C4-2B (cell line): ENCODE results near the gene LRCOL1.

Experiments
- H3K27ac ChIP-seq: fragments of 450-650 bp; 2 replicates; pipeline ENCODE4 v1.5.1; 2017
- CTCF ChIP-seq: fragments of 450-650 bp; conservative IDR thresholded peaks from 2 replicates; pipeline ENCODE4 v1.5.1; 2017; ENCODE audit warnings: mild to moderate bottlenecking
- ZFX ChIP-seq: fragments of 450-650 bp; IDR thresholded peaks from 2 replicates; pipeline ENCODE4 v1.6.1; 2017

Gene LRCOL1

GRCh38 chr12:132570635-132571034 lies 39.7 kb downstream of the LRCOL1 start:
- no peak overlapping the region for H3K27ac ChIP-seq
- TF ChIP-seq CTCF (no peak), ZFX (no peak)

- H3K27ac ChIP-seq, result no peak overlapping the region
- TF ChIP-seq CTCF (no peak), ZFX (no peak)
Observed at GRCh38 chr12:132569856-132570480, 40.4 kb downstream of the LRCOL1 start.

GRCh38 chr12:132568826-132569480 lies 41.4 kb downstream of the LRCOL1 start:
- TF ChIP-seq ZFX, result no peak
- TF ChIP-seq CTCF, result no peak
- no peak overlapping the region for H3K27ac ChIP-seq

GRCh38 chr12:132568301-132568700 lies 42.1 kb downstream of the LRCOL1 start:
- H3K27ac ChIP-seq, result no peak overlapping the region
- no peak for TF ChIP-seq ZFX
- no peak for TF ChIP-seq CTCF

- TF ChIP-seq CTCF (no peak), ZFX (no peak)
- no peak overlapping the region for H3K27ac ChIP-seq
Observed at GRCh38 chr12:132566516-132567131, 43.8 kb downstream of the LRCOL1 start.

- H3K27ac ChIP-seq, result no peak overlapping the region
- TF ChIP-seq CTCF (no peak), ZFX (no peak)
Observed at GRCh38 chr12:132565365-132565764, 45.0 kb downstream of the LRCOL1 start.

- H3K27ac ChIP-seq, result no peak overlapping the region
- TF ChIP-seq CTCF (no peak), ZFX (no peak)
Observed at GRCh38 chr12:132563911-132564310, 46.5 kb downstream of the LRCOL1 start.
